ENCODE measurements around the gene KCNAB2.

DNA sequence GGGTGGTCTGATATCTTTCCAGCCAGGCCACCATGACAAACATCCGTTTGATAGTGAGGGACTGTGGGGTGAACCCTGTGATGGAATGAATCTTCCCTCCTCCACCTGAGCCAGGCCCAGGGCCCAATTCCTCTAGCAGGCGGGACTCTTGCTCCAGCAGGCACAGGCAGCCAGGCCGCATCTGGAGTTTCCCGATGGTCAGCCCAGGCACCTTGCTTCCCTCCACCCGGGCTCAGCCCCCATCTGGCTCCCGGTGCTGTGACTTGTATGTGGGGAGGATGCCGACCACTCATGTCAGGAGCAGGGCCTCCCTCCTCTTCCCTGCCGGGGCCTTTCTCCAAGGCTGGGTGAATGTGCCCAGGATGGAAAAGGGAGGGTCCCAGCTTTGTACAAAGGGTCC lies 21.0 kb downstream of the KCNAB2 start:
- TF ChIP-seq, protein P1, sequence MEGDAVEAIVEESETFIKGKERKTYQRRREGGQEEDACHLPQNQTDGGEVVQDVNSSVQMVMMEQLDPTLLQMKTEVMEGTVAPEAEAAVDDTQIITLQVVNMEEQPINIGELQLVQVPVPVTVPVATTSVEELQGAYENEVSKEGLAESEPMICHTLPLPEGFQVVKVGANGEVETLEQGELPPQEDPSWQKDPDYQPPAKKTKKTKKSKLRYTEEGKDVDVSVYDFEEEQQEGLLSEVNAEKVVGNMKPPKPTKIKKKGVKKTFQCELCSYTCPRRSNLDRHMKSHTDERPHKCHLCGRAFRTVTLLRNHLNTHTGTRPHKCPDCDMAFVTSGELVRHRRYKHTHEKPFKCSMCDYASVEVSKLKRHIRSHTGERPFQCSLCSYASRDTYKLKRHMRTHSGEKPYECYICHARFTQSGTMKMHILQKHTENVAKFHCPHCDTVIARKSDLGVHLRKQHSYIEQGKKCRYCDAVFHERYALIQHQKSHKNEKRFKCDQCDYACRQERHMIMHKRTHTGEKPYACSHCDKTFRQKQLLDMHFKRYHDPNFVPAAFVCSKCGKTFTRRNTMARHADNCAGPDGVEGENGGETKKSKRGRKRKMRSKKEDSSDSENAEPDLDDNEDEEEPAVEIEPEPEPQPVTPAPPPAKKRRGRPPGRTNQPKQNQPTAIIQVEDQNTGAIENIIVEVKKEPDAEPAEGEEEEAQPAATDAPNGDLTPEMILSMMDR (IDR thresholded peaks at IDR 0.05), result no peak
- no peak for TF ChIP-seq POLR2A (IDR thresholded peaks at IDR 0.05)

Measured in Peyer's patch (tissue), 4 donors.